Esophagus muscularis mucosa (tissue), 3 donors: ENCODE results near the gene EFHC1.

Experiments
- CTCF ChIP-seq, 3 experiments: fragments of 200-600 bp in 2 of 3; fragments of 450-650 bp in 1 of 3; sonication (generic) in 2 of 3; IDR thresholded peaks; one replicate each; pipeline ENCODE4 v1.5.1; 2017 to 2019; ENCODE audit warnings: antibody characterized with exemption in 3 of 3, mild to moderate bottlenecking in 2 of 3, moderate library complexity in 1 of 3
- POLR2A ChIP-seq: fragments of 450-650 bp; IDR thresholded peaks from one replicate; pipeline ENCODE4 v1.6.1; 2017; ENCODE audit warnings: antibody characterized with exemption, moderate library complexity, mild to moderate bottlenecking, low read depth
- POLR2AphosphoS5 ChIP-seq, 2 donors: sonication (generic); formaldehyde crosslinking; IDR thresholded peaks; one replicate each; pipeline ENCODE4 v1.6.1; 2017; ENCODE audit warnings: antibody characterized with exemption in 2 of 2

GRCh38 chr6:52526634-52527033 is 106.5 kb downstream of the EFHC1 start:
- TF ChIP-seq CTCF (IDR thresholded peaks at IDR 0.05) (no peak), POLR2AphosphoS5 (IDR thresholded peaks at IDR 0.05) (no peak), POLR2A (no peak)
